Endothelial cell of umbilical vein (primary cell): ENCODE results near the gene JHY.

ENCODE experiments used
- CTCF ChIP-seq, 2 donors: IDR thresholded peaks; 1 replicate in 1 of 2; 2 replicates in 1 of 2; pipeline ENCODE4 v1.5.1; 2011; ENCODE audit warnings: low read length in 2 of 2, mild to moderate bottlenecking in 2 of 2, moderate library complexity in 2 of 2, control low read depth in 1 of 2, inconsistent platforms in 1 of 2, low read depth in 1 of 2; ENCODE audit not compliant: insufficient read depth in 1 of 2; ENCODE audit errors: extremely low read depth in 1 of 2
- POLR2A ChIP-seq: IDR thresholded peaks from 2 replicates; pipeline ENCODE4 v1.6.1; 2012; ENCODE audit warnings: low read depth, mild to moderate bottlenecking, control low read depth, low read length
- POLR2AphosphoS5 ChIP-seq: IDR thresholded peaks from 2 replicates; pipeline ENCODE4 v1.6.1; 2012; ENCODE audit warnings: low read depth, mild to moderate bottlenecking, control low read depth, low read length, moderate library complexity; ENCODE audit not compliant: insufficient read depth

- no peak for TF ChIP-seq POLR2AphosphoS5
- no peak for TF ChIP-seq POLR2A
- TF ChIP-seq CTCF (IDR thresholded peaks at IDR 0.05; ENCODE audit: extremely low read depth in 1 of 2, insufficient read depth in 1 of 2, low read depth in 1 of 2, low read length in 2 of 2), result no peak
These were observed 13.0 kb downstream of the JHY start for GRCh38 chr11:122895563-122895962.
